ENCODE data around the gene POU3F4.

POU3F4 gene
- total RNA-seq: 0 reads per million in 2 donors

GRCh38 chrX:83508006-83508405 lies at the start of gene POU3F4:
TSS of gene POU3F4 (plus strand) at chrX:83508290. CDS start at chrX:83508325, 35 bp downstream.
- DNase-seq: peak in 1 of 5 experiments; percentile 12

- DNase-seq: peak in 1 of 5 experiments; percentile 30
These were observed 38.5 kb upstream of the POU3F4 start for GRCh38 chrX:83469551-83469950.

- no peak for DNase-seq
These were observed 12.2 kb upstream of the POU3F4 start for GRCh38 chrX:83495898-83496297.

- DNase-seq: no peak
These were observed 7.1 kb upstream of the POU3F4 start for GRCh38 chrX:83501003-83501402.

- DNase-seq: no peak
These were observed 6.6 kb upstream of the POU3F4 start for GRCh38 chrX:83501530-83501929.

- DNase-seq: no peak
These were observed 3.2 kb upstream of the POU3F4 start for GRCh38 chrX:83504721-83505479.

GRCh38 chrX:83508526-83509253 lies 600 bp downstream of the POU3F4 start:
- DNase-seq: no peak

- peak in 1 of 5 experiments; percentile 2 for DNase-seq
These were observed 1.2 kb downstream of the POU3F4 start for GRCh38 chrX:83509254-83509801.

- no peak for DNase-seq
These were observed 2.5 kb downstream of the POU3F4 start for GRCh38 chrX:83510510-83511062.

GRCh38 chrX:83511208-83511607 lies 3.1 kb downstream of the POU3F4 start:
- DNase-seq: no peak

- DNase-seq: no peak
These were observed 4.0 kb downstream of the POU3F4 start for GRCh38 chrX:83512111-83512510.

- DNase-seq: no peak
These were observed 8.5 kb downstream of the POU3F4 start for GRCh38 chrX:83516597-83516996.

- DNase-seq: no peak
These were observed 13.8 kb downstream of the POU3F4 start for GRCh38 chrX:83521905-83522304.

- DNase-seq: no peak
These were observed 21.9 kb downstream of the POU3F4 start for GRCh38 chrX:83529950-83530349.

- peak in 1 of 5 experiments; percentile 11 for DNase-seq
These were observed 27.5 kb downstream of the POU3F4 start for GRCh38 chrX:83535417-83536196.

All from T-helper 2 cell (primary cell).